ENCODE data around the gene IPPK. TPM values are rescaled to one million over a fixed set of nuclear protein-coding genes. Genes with fewer than 3 reads are reported as not detected.

IPPK gene
- total RNA-seq, 1 experiment from 2014 or later: 5.4 TPM

GRCh38 chr9:92663126-92663525 is 6.8 kb downstream of the IPPK start:
- H3K36me3 ChIP-seq (ENCODE audit: control insufficient read depth, insufficient read depth, low read length): no peaks in the 10 kb centered on the region
- DNase-seq (ENCODE audit: low read depth, low spot score) (no peak), ATAC-seq (no peak)
- ChIA-PET CTCF (no interaction called here), POLR2A (no interaction called here)
- intact Hi-C loops (cut with micrococcal nuclease; ENCODE audit: unreplicated experiment) (no loop called here), in situ Hi-C loops (cut with HindIII; ENCODE audit: low pct_unique_long_range_greater_than_20kb, low sequenced_read_pairs) (no loop called here)
- no peak overlapping the region for H3K27ac ChIP-seq (ENCODE audit: low read length)
- no peaks in the 10 kb centered on the region for H3K27me3 ChIP-seq (ENCODE audit: control insufficient read depth, insufficient read depth, low read length)
- H3K9me3 ChIP-seq (ENCODE audit: control insufficient read depth, insufficient read depth, low read depth, low read length): no peaks in the 10 kb centered on the region
- TF ChIP-seq, protein P1, sequence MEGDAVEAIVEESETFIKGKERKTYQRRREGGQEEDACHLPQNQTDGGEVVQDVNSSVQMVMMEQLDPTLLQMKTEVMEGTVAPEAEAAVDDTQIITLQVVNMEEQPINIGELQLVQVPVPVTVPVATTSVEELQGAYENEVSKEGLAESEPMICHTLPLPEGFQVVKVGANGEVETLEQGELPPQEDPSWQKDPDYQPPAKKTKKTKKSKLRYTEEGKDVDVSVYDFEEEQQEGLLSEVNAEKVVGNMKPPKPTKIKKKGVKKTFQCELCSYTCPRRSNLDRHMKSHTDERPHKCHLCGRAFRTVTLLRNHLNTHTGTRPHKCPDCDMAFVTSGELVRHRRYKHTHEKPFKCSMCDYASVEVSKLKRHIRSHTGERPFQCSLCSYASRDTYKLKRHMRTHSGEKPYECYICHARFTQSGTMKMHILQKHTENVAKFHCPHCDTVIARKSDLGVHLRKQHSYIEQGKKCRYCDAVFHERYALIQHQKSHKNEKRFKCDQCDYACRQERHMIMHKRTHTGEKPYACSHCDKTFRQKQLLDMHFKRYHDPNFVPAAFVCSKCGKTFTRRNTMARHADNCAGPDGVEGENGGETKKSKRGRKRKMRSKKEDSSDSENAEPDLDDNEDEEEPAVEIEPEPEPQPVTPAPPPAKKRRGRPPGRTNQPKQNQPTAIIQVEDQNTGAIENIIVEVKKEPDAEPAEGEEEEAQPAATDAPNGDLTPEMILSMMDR (IDR thresholded peaks at IDR 0.05): no peak
- TF ChIP-seq POLR2AphosphoS5 (IDR thresholded peaks at IDR 0.05; ENCODE audit: low read depth, low read length): no peak
- TF ChIP-seq, protein P2, sequence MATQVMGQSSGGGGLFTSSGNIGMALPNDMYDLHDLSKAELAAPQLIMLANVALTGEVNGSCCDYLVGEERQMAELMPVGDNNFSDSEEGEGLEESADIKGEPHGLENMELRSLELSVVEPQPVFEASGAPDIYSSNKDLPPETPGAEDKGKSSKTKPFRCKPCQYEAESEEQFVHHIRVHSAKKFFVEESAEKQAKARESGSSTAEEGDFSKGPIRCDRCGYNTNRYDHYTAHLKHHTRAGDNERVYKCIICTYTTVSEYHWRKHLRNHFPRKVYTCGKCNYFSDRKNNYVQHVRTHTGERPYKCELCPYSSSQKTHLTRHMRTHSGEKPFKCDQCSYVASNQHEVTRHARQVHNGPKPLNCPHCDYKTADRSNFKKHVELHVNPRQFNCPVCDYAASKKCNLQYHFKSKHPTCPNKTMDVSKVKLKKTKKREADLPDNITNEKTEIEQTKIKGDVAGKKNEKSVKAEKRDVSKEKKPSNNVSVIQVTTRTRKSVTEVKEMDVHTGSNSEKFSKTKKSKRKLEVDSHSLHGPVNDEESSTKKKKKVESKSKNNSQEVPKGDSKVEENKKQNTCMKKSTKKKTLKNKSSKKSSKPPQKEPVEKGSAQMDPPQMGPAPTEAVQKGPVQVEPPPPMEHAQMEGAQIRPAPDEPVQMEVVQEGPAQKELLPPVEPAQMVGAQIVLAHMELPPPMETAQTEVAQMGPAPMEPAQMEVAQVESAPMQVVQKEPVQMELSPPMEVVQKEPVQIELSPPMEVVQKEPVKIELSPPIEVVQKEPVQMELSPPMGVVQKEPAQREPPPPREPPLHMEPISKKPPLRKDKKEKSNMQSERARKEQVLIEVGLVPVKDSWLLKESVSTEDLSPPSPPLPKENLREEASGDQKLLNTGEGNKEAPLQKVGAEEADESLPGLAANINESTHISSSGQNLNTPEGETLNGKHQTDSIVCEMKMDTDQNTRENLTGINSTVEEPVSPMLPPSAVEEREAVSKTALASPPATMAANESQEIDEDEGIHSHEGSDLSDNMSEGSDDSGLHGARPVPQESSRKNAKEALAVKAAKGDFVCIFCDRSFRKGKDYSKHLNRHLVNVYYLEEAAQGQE (IDR thresholded peaks at IDR 0.05; ENCODE audit: insufficient read depth in 1 of 2, low read depth in 2 of 2, low read length in 1 of 2): no peak
- no peak for TF ChIP-seq SIN3A (IDR thresholded peaks at IDR 0.05; ENCODE audit: borderline replicate concordance, insufficient read depth, low read depth, low read length)
- TF ChIP-seq TCF7L2 (IDR thresholded peaks at IDR 0.05; ENCODE audit: low read depth, low read length): no peak
- H3K4me3 ChIP-seq (ENCODE audit: low read depth in 2 of 2, low read length in 2 of 2): no peak overlapping the region
- no TSS peak for BruUV-seq (replicated peaks)
- H3K4me1 ChIP-seq (ENCODE audit: control insufficient read depth, insufficient read depth, low read length): no peaks in the 10 kb centered on the region

DNA sequence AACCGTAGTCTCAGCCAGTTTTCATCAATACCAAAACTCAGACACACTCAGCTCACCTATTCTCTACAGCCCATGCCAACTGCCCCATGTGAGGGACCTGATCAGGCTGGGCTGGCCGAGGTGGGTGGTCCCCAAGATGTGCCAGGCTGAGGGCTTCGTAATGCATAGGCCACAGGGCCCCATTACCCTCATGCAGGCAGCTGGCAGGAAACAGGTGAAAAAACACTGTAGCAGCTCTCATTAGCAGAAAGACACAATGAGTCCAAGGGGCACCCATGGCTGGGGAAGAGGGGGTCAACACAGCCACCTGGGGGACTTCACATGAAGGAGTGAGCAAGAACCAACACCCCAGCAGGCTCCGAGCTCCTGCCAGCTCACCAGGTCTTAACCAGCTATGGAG is 8.2 kb downstream of the IPPK start:
- intact Hi-C loops (cut with micrococcal nuclease; ENCODE audit: unreplicated experiment): no loop called here
- no peak for ATAC-seq
- TF ChIP-seq SIN3A (IDR thresholded peaks at IDR 0.05; ENCODE audit: borderline replicate concordance, insufficient read depth, low read depth, low read length): no peak
- TF ChIP-seq, protein P1 (IDR thresholded peaks at IDR 0.05): no peak
- TF ChIP-seq TCF7L2 (IDR thresholded peaks at IDR 0.05; ENCODE audit: low read depth, low read length): no peak
- TF ChIP-seq, protein P2 (IDR thresholded peaks at IDR 0.05; ENCODE audit: insufficient read depth in 1 of 2, low read depth in 2 of 2, low read length in 1 of 2): no peak
- TF ChIP-seq POLR2AphosphoS5 (IDR thresholded peaks at IDR 0.05; ENCODE audit: low read depth, low read length): no peak

More for the DNA sequence above, 8.2 kb downstream of the IPPK start:
- no peaks in the 10 kb centered on the region for H3K36me3 ChIP-seq (ENCODE audit: control insufficient read depth, insufficient read depth, low read length)
- no peak overlapping the region for H3K4me3 ChIP-seq (ENCODE audit: low read depth in 2 of 2, low read length in 2 of 2)
- POLR2A ChIA-PET: no interaction called here
- CTCF ChIA-PET: no interaction called here
- in situ Hi-C loops (cut with HindIII; ENCODE audit: low pct_unique_long_range_greater_than_20kb, low sequenced_read_pairs): no loop called here
- no peak overlapping the region for H3K27ac ChIP-seq (ENCODE audit: low read length)
- no TSS peak for BruUV-seq (replicated peaks)
- no peaks in the 10 kb centered on the region for H3K4me1 ChIP-seq (ENCODE audit: control insufficient read depth, insufficient read depth, low read length)
- no peak for DNase-seq (ENCODE audit: low read depth, low spot score)
- no peaks in the 10 kb centered on the region for H3K9me3 ChIP-seq (ENCODE audit: control insufficient read depth, insufficient read depth, low read depth, low read length)
- no peaks in the 10 kb centered on the region for H3K27me3 ChIP-seq (ENCODE audit: control insufficient read depth, insufficient read depth, low read length)
